ENCODE measurements around the gene RMDN2. TPM values are rescaled to one million over a fixed set of nuclear protein-coding genes. Genes with fewer than 3 reads are reported as not detected.

Gene RMDN2
- total RNA-seq, 1 donor from 2014 or later: 5.1 TPM

- Histone ChIP-seq H3K4me3 (ENCODE audit: insufficient read depth, low read depth, low read length) (no peak overlapping the region), H3K36me3 (ENCODE audit: insufficient read depth, low read length) (no peaks in the 10 kb centered on the region), H4K20me1 (ENCODE audit: insufficient read depth, low read length) (no peaks in the 10 kb centered on the region), H3K9me3 (ENCODE audit: insufficient read depth, low read depth, low read length) (no peaks in the 10 kb centered on the region), H3K4me1 (ENCODE audit: insufficient read depth, low read length) (no peaks in the 10 kb centered on the region), H3K27me3 (ENCODE audit: insufficient read depth, low read length) (no peaks in the 10 kb centered on the region), H3K27ac (ENCODE audit: low read depth, low read length) (no peak overlapping the region), H3K9ac (ENCODE audit: low read length) (no peak overlapping the region), H3K79me2 (ENCODE audit: insufficient read depth, low read length) (no peaks in the 10 kb centered on the region), H3K4me2 (ENCODE audit: low read length) (no peak overlapping the region), H2AFZ (ENCODE audit: low read depth, low read length) (no peak overlapping the region)
- H3K9me3 Mint-ChIP-seq (ENCODE audit: unreplicated experiment): no peaks in the 10 kb centered on the region
- H3K4me1 Mint-ChIP-seq (ENCODE audit: low read depth, unreplicated experiment): peaks cover 2% of the 10 kb centered on the region
- H3K27me3 Mint-ChIP-seq (ENCODE audit: low read depth, unreplicated experiment): no peaks in the 10 kb centered on the region
- no peak overlapping the region for H3K27ac Mint-ChIP-seq (ENCODE audit: unreplicated experiment)
- no peak for DNase-seq (ENCODE audit: low read depth)
- no peaks in the 10 kb centered on the region for H3K36me3 Mint-ChIP-seq (ENCODE audit: low read depth, unreplicated experiment)
- TF ChIP-seq EZH2 (IDR thresholded peaks at IDR 0.05; ENCODE audit: insufficient read depth, low read length) (no peak), CTCF (IDR thresholded peaks at IDR 0.05; ENCODE audit: insufficient read depth, low read depth, low read length) (no peak)
- no peak overlapping the region for H3K4me3 Mint-ChIP-seq (ENCODE audit: unreplicated experiment)
- no peak for FAIRE-seq
Measured at GRCh38 chr2:38064801-38065501, 139.9 kb downstream of the RMDN2 start.

GRCh38 chr2:38065502-38066135, 140.5 kb downstream of the RMDN2 start:
- TF ChIP-seq EZH2 (IDR thresholded peaks at IDR 0.05; ENCODE audit: insufficient read depth, low read length): no peak
- Histone ChIP-seq H3K27ac (ENCODE audit: low read depth, low read length) (no peak overlapping the region), H2AFZ (ENCODE audit: low read depth, low read length) (no peak overlapping the region), H3K4me1 (ENCODE audit: insufficient read depth, low read length) (no peaks in the 10 kb centered on the region), H3K36me3 (ENCODE audit: insufficient read depth, low read length) (no peaks in the 10 kb centered on the region), H4K20me1 (ENCODE audit: insufficient read depth, low read length) (peaks cover 4% of the 10 kb centered on the region), H3K4me2 (ENCODE audit: low read length) (no peak overlapping the region), H3K9ac (ENCODE audit: low read length) (no peak overlapping the region), H3K4me3 (ENCODE audit: insufficient read depth, low read depth, low read length) (no peak overlapping the region), H3K27me3 (ENCODE audit: insufficient read depth, low read length) (no peaks in the 10 kb centered on the region), H3K9me3 (ENCODE audit: insufficient read depth, low read depth, low read length) (no peaks in the 10 kb centered on the region), H3K79me2 (ENCODE audit: insufficient read depth, low read length) (peaks cover under 1% of the 10 kb centered on the region)
- DNase-seq (ENCODE audit: low read depth) (no peak), FAIRE-seq (no peak)
- Mint-ChIP-seq H3K9me3 (ENCODE audit: unreplicated experiment) (no peaks in the 10 kb centered on the region), H3K36me3 (ENCODE audit: low read depth, unreplicated experiment) (peaks cover under 1% of the 10 kb centered on the region), H3K4me1 (ENCODE audit: low read depth, unreplicated experiment) (peaks cover 2% of the 10 kb centered on the region), H3K27ac (ENCODE audit: unreplicated experiment) (no peak overlapping the region), H3K27me3 (ENCODE audit: low read depth, unreplicated experiment) (peaks cover 4% of the 10 kb centered on the region), H3K4me3 (ENCODE audit: unreplicated experiment) (no peak overlapping the region)

GRCh38 chr2:38066421-38067115, 141.5 kb downstream of the RMDN2 start:
- H3K27ac Mint-ChIP-seq (ENCODE audit: unreplicated experiment): no peak overlapping the region
- H3K27me3 ChIP-seq (ENCODE audit: insufficient read depth, low read length): no peaks in the 10 kb centered on the region
- no peaks in the 10 kb centered on the region for H3K4me1 ChIP-seq (ENCODE audit: insufficient read depth, low read length)
- TF ChIP-seq EZH2 (IDR thresholded peaks at IDR 0.05; ENCODE audit: insufficient read depth, low read length): no peak
- no peak for TF ChIP-seq CTCF (IDR thresholded peaks at IDR 0.05; ENCODE audit: insufficient read depth, low read depth, low read length)
- no peaks in the 10 kb centered on the region for H3K36me3 ChIP-seq (ENCODE audit: insufficient read depth, low read length)
- no peak overlapping the region for H3K27ac ChIP-seq (ENCODE audit: low read depth, low read length)
- no peak overlapping the region for H3K4me2 ChIP-seq (ENCODE audit: low read length)
- H2AFZ ChIP-seq (ENCODE audit: low read depth, low read length): no peak overlapping the region
- DNase-seq (ENCODE audit: low read depth) (no peak), FAIRE-seq (no peak)
- peaks cover 5% of the 10 kb centered on the region for H3K79me2 ChIP-seq (ENCODE audit: insufficient read depth, low read length)
- H3K9me3 ChIP-seq (ENCODE audit: insufficient read depth, low read depth, low read length): no peaks in the 10 kb centered on the region
- no peak overlapping the region for H3K4me3 Mint-ChIP-seq (ENCODE audit: unreplicated experiment)
- peaks cover 2% of the 10 kb centered on the region for H3K4me1 Mint-ChIP-seq (ENCODE audit: low read depth, unreplicated experiment)
- no peak overlapping the region for H3K9ac ChIP-seq (ENCODE audit: low read length)
- no peaks in the 10 kb centered on the region for H3K9me3 Mint-ChIP-seq (ENCODE audit: unreplicated experiment)
- peaks cover 9% of the 10 kb centered on the region for H3K27me3 Mint-ChIP-seq (ENCODE audit: low read depth, unreplicated experiment)
- H3K36me3 Mint-ChIP-seq (ENCODE audit: low read depth, unreplicated experiment): peaks cover 6% of the 10 kb centered on the region
- no peak overlapping the region for H3K4me3 ChIP-seq (ENCODE audit: insufficient read depth, low read depth, low read length)
- H4K20me1 ChIP-seq (ENCODE audit: insufficient read depth, low read length): peaks cover 9% of the 10 kb centered on the region

Other genes starting within 250 kb of the RMDN2 start
- gene CYP1B1, start 150.9 kb downstream of the RMDN2 start, total RNA-seq: 12.9 and 20.8 TPM in 2 replicates

Measured in astrocyte (in vitro differentiated cells and primary cell).